NCI-H1694 treated with DMSO at 0.1 percent for 48 hours (cell line): ENCODE data around the gene TSACC.
"Not testable (repeated sequence)": the region's sequence is repeated elsewhere in the genome, so short reads cannot be mapped to it uniquely, and the experiment has no call there.

Experiments
- DNase-seq: peaks from one replicate; lab custom pipeline; 2025; lab: John Stamatoyannopoulos, UW

TSACC gene

GRCh38 chr1:156338180-156338976, at the start of gene TSACC, which contains the start of gene CCT3:
Gene TSACC (plus strand): TSS chr1:156338526. CDS start chr1:156339758, 1,232 bp downstream.
Gene CCT3 (minus strand): TSS chr1:156338292. CDS start chr1:156338184, 108 bp downstream.
- DNase-seq, result peak; percentile 100

GRCh38 chr1:156289857-156290256, 48.5 kb upstream of the TSACC start:
- no peak for DNase-seq

GRCh38 chr1:156291226-156292061, 46.9 kb upstream of the TSACC start:
- DNase-seq, result no peak

GRCh38 chr1:156293098-156293434, 45.3 kb upstream of the TSACC start:
- DNase-seq, result no peak

GRCh38 chr1:156293895-156294294, 44.4 kb upstream of the TSACC start:
- no peak for DNase-seq

GRCh38 chr1:156295391-156295947, 42.9 kb upstream of the TSACC start, which contains the start of gene GLMP:
Gene GLMP (minus strand): TSS chr1:156295679. CDS start chr1:156295645, 34 bp downstream.
- peak; percentile 60 for DNase-seq

- no peak for DNase-seq
Measured at GRCh38 chr1:156298852-156299357, 39.4 kb upstream of the TSACC start, which contains the start of gene VHLL. Gene VHLL (minus strand): TSS chr1:156299307. CDS start chr1:156299189, 118 bp downstream.

- no peak for DNase-seq
Measured at GRCh38 chr1:156303241-156303640, 35.1 kb upstream of the TSACC start.

GRCh38 chr1:156305215-156305614, 33.1 kb upstream of the TSACC start:
- no peak for DNase-seq

- DNase-seq, result no peak
Measured at GRCh38 chr1:156308078-156308477, 30.2 kb upstream of the TSACC start.

GRCh38 chr1:156310962-156311361, 27.4 kb upstream of the TSACC start:
- no peak for DNase-seq

GRCh38 chr1:156316909-156317308, 21.4 kb upstream of the TSACC start:
- DNase-seq, result no peak

GRCh38 chr1:156319664-156320063, 18.7 kb upstream of the TSACC start:
- peak; percentile 62 for DNase-seq

- no peak for DNase-seq
Measured at GRCh38 chr1:156320560-156320959, 17.8 kb upstream of the TSACC start.

- not testable (repeated sequence) for DNase-seq
Measured at GRCh38 chr1:156323179-156323578, 15.1 kb upstream of the TSACC start.

GRCh38 chr1:156336242-156336641, 2.1 kb upstream of the TSACC start:
- peak; percentile 46 for DNase-seq

- no peak for DNase-seq
Measured at GRCh38 chr1:156337052-156337887, 1.1 kb upstream of the TSACC start.

GRCh38 chr1:156337888-156338179, 492 bp upstream of the TSACC start:
- DNase-seq, result no peak

GRCh38 chr1:156342166-156342955, 4.0 kb downstream of the TSACC start:
- no peak for DNase-seq

GRCh38 chr1:156344409-156344808, 6.1 kb downstream of the TSACC start:
- DNase-seq, result no peak

- DNase-seq, result not testable (repeated sequence)
Measured at GRCh38 chr1:156346035-156346434, 7.7 kb downstream of the TSACC start.
